GM12878 (cell line): ENCODE measurements around the gene CCDC200. TPM values are rescaled to one million over a fixed set of nuclear protein-coding genes. Genes with fewer than 3 reads are reported as not detected.

Experiments used
- BCL11A ChIP-seq: IDR thresholded peaks from 2 replicates; pipeline ENCODE4 v1.6.1; 2011; ENCODE audit warnings: low read depth, low read length
- BRCA1 ChIP-seq: IDR thresholded peaks from 2 replicates; pipeline ENCODE4 v1.6.1; 2011; ENCODE audit warnings: low read depth, low read length, improper control_type of control experiment
- CREB1 ChIP-seq: IDR thresholded peaks from 2 replicates; pipeline ENCODE4 v1.6.1; 2012; ENCODE audit warnings: low read depth, mild to moderate bottlenecking, inconsistent platforms
- FOXK2 ChIP-seq: fragments of 450-650 bp; IDR thresholded peaks from 2 replicates; pipeline ENCODE4 v1.6.1; 2017; ENCODE audit warnings: mild to moderate bottlenecking, moderate library complexity
- MEF2B ChIP-seq: fragments of 450-650 bp; IDR thresholded peaks from 2 replicates; pipeline ENCODE4 v1.6.1; 2018; ENCODE audit warnings: mild to moderate bottlenecking, moderate library complexity; ENCODE audit not compliant: partially characterized antibody, poor library complexity, severe bottlenecking
- NFXL1 ChIP-seq: fragments of 450-650 bp; IDR thresholded peaks from 2 replicates; pipeline ENCODE4 v1.6.1; 2017; ENCODE audit warnings: antibody characterized with exemption, mild to moderate bottlenecking, borderline replicate concordance
- NFYA ChIP-seq: IDR thresholded peaks from 2 replicates; pipeline ENCODE4 v1.6.1; 2011; ENCODE audit warnings: low read depth, mild to moderate bottlenecking, low read length, improper control_type of control experiment, borderline replicate concordance
- RELA ChIP-seq: fragments of 450-650 bp; IDR thresholded peaks from 2 replicates; pipeline ENCODE4 v1.8.0; 2014; ENCODE audit warnings: borderline replicate concordance; ENCODE audit not compliant: partially characterized antibody
- TAF1 ChIP-seq: IDR thresholded peaks from 2 replicates; pipeline ENCODE4 v1.6.1; 2011; ENCODE audit warnings: mild to moderate bottlenecking, low read depth, low read length, borderline replicate concordance
- ZSCAN29 ChIP-seq: fragments of 450-650 bp; IDR thresholded peaks from 2 replicates; pipeline ENCODE4 v1.6.1; 2017; ENCODE audit warnings: mild to moderate bottlenecking, moderate library complexity
- polyA plus RNA-seq, 11 experiments: library from polyadenylated mRNA; depleted of rRNA in 4 of 11; unstranded in 6 of 11; stranded (reverse) in 5 of 11; fragments of >200 nt; fragmentation: Nextera tagmentation in 4 of 11; fragmentation: Illumina TruSeq in 1 of 11; extraction: Ambion mirVana in 4 of 11; extraction: Trizol in 1 of 11; gene quantifications; 1 replicate in 1 of 11; 2 replicates in 10 of 11; pipeline versions ENCODE4 v1.2.1 to v1.2.3, GENCODE V29; 2011 to 2016; ENCODE audit warnings: inconsistent platforms in 2 of 11, missing spikeins in 2 of 11, low read depth in 1 of 11
- total RNA-seq, 4 experiments: library from RNA; depleted of rRNA in 3 of 4; stranded (reverse); fragments of >200 nt in 3 of 4; fragmentation: Illumina TruSeq in 1 of 4; extraction: Trizol in 1 of 4; gene quantifications; 2 replicates each; pipeline versions ENCODE4 v1.2.1 to v1.2.3, GENCODE V29; 2013 to 2021
- TF ChIP-seq, protein P1 (sequence below): fragments of 450-650 bp; IDR thresholded peaks from 2 replicates; pipeline ENCODE4 v1.6.1; 2017; ENCODE audit warnings: mild to moderate bottlenecking, moderate library complexity
- TF ChIP-seq, protein P2 (sequence below): fragments of 450-650 bp; IDR thresholded peaks from 2 replicates; pipeline ENCODE4 v1.6.1; 2016; ENCODE audit warnings: mild to moderate bottlenecking
- TF ChIP-seq, protein P3 (sequence below): fragments of 450-650 bp; IDR thresholded peaks from 2 replicates; pipeline ENCODE4 v1.6.1; 2017; ENCODE audit warnings: low read depth, mild to moderate bottlenecking, moderate library complexity
- TF ChIP-seq, protein P4 (sequence below): fragments of 450-650 bp; formaldehyde crosslinking; IDR thresholded peaks from 2 replicates; pipeline ENCODE4 v1.4.0; 2022; ENCODE audit warnings: mild to moderate bottlenecking, moderate library complexity

The CCDC200 gene
- total and polyA plus RNA-seq, 10 of the 15 experiments (the other 5 are each of a cell fraction or from before 2014, with no cell fraction given): 0.46 to 3.9 (median 2.7) TPM; not detected in 6

DNA sequence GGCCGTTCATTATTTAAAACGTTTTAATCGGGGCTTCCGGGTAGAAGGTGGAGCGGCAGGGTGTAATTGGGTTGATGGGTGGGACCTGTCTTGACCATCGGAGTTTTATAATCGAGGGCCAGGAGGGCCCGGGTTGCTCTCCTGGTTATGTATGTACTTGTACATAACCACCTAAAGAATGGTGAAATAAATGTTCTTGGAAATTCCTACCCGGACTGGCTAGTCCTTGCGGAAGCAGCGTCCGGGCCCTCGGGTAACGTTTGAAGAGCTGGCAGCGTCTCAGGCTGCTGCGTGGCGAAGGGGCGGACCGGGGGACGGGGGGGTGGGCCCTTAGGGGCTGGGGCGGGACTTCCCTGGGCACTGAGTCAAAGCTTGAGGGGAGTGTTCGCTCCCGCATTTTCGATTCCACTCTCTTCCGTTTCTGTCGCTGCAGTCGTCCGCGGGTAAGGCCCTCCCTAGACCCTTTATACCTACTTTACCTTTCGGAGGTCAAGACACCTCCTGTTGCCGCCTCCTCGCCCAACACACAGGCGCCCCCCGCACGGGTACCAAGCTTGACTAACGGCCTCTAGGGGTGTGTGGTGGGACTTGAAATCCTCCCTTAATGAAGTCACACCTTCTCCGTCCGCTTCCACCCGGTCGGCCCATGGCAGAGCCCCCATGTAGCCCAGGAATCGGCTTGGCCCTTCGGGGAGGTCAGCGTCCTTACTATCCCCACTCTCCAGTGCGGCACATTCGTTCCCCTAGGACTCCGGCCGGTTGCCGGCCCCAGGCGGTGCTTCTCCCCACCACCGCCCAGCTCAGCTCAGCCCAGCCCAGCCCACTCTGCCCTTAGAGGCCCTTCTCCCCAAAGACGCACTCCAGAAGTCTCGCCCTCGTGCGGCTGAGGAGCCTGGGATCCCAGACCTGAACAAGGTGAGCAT lies 16.7 kb downstream of the CCDC200 start, which contains the start of gene TMEM106A (continued):
- TF ChIP-seq, protein P1, sequence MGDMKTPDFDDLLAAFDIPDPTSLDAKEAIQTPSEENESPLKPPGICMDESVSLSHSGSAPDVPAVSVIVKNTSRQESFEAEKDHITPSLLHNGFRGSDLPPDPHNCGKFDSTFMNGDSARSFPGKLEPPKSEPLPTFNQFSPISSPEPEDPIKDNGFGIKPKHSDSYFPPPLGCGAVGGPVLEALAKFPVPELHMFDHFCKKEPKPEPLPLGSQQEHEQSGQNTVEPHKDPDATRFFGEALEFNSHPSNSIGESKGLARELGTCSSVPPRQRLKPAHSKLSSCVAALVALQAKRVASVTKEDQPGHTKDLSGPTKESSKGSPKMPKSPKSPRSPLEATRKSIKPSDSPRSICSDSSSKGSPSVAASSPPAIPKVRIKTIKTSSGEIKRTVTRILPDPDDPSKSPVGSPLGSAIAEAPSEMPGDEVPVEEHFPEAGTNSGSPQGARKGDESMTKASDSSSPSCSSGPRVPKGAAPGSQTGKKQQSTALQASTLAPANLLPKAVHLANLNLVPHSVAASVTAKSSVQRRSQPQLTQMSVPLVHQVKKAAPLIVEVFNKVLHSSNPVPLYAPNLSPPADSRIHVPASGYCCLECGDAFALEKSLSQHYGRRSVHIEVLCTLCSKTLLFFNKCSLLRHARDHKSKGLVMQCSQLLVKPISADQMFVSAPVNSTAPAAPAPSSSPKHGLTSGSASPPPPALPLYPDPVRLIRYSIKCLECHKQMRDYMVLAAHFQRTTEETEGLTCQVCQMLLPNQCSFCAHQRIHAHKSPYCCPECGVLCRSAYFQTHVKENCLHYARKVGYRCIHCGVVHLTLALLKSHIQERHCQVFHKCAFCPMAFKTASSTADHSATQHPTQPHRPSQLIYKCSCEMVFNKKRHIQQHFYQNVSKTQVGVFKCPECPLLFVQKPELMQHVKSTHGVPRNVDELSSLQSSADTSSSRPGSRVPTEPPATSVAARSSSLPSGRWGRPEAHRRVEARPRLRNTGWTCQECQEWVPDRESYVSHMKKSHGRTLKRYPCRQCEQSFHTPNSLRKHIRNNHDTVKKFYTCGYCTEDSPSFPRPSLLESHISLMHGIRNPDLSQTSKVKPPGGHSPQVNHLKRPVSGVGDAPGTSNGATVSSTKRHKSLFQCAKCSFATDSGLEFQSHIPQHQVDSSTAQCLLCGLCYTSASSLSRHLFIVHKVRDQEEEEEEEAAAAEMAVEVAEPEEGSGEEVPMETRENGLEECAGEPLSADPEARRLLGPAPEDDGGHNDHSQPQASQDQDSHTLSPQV: no peak
- TF ChIP-seq, protein P2, sequence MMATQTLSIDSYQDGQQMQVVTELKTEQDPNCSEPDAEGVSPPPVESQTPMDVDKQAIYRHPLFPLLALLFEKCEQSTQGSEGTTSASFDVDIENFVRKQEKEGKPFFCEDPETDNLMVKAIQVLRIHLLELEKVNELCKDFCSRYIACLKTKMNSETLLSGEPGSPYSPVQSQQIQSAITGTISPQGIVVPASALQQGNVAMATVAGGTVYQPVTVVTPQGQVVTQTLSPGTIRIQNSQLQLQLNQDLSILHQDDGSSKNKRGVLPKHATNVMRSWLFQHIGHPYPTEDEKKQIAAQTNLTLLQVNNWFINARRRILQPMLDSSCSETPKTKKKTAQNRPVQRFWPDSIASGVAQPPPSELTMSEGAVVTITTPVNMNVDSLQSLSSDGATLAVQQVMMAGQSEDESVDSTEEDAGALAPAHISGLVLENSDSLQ: peak; percentile 16; the same call in 1 of the 2 replicates
- TF ChIP-seq NFXL1 (no peak), NFYA (no peak), FOXK2 (no peak), ZSCAN29 (no peak), BCL11A (no peak), CREB1 (no peak), TAF1 (peak; percentile 81), MEF2B (no peak), BRCA1 (no peak), RELA (no peak)
- TF ChIP-seq, protein P3, sequence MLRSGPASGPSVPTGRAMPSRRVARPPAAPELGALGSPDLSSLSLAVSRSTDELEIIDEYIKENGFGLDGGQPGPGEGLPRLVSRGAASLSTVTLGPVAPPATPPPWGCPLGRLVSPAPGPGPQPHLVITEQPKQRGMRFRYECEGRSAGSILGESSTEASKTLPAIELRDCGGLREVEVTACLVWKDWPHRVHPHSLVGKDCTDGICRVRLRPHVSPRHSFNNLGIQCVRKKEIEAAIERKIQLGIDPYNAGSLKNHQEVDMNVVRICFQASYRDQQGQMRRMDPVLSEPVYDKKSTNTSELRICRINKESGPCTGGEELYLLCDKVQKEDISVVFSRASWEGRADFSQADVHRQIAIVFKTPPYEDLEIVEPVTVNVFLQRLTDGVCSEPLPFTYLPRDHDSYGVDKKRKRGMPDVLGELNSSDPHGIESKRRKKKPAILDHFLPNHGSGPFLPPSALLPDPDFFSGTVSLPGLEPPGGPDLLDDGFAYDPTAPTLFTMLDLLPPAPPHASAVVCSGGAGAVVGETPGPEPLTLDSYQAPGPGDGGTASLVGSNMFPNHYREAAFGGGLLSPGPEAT: 0 out of 2 replicates have a peak, but pooled peaks have one; percentile 48
- TF ChIP-seq, protein P4, sequence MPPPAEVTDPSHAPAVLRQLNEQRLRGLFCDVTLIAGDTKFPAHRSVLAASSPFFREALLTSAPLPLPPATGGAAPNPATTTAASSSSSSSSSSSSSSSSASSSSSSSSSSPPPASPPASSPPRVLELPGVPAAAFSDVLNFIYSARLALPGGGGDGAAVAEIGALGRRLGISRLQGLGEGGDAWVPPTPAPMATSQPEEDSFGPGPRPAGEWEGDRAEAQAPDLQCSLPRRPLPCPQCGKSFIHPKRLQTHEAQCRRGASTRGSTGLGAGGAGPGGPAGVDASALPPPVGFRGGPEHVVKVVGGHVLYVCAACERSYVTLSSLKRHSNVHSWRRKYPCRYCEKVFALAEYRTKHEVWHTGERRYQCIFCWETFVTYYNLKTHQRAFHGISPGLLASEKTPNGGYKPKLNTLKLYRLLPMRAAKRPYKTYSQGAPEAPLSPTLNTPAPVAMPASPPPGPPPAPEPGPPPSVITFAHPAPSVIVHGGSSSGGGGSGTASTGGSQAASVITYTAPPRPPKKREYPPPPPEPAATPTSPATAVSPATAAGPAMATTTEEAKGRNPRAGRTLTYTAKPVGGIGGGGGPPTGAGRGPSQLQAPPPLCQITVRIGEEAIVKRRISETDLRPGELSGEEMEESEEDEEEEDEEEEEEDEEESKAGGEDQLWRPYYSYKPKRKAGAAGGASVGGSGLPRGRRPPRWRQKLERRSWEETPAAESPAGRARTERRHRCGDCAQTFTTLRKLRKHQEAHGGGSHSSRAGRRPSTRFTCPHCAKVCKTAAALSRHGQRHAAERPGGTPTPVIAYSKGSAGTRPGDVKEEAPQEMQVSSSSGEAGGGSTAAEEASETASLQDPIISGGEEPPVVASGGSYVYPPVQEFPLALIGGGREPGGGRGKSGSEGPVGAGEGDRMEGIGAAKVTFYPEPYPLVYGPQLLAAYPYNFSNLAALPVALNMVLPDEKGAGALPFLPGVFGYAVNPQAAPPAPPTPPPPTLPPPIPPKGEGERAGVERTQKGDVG: no peak
